Keratinocyte (primary cell): ENCODE data around the gene RSRC2.

Experiments
- CTCF ChIP-seq, 3 experiments: IDR thresholded peaks in 1 of 3; conservative IDR thresholded peaks in 1 of 3; optimal IDR thresholded peaks in 1 of 3; 2 replicates in 2 of 3; 3 replicates in 1 of 3; pipeline versions ENCODE3 to v1.5.1; 2011; ENCODE audit warnings: low read length in 3 of 3, mild to moderate bottlenecking in 3 of 3, moderate library complexity in 2 of 3, control low read depth in 1 of 3, inconsistent platforms in 1 of 3; ENCODE audit not compliant: insufficient read depth in 2 of 3; ENCODE audit errors: extremely low read depth in 1 of 3
- EZH2 ChIP-seq: IDR thresholded peaks from one replicate; pipeline ENCODE4 v1.6.1; 2012; ENCODE audit warnings: inconsistent platforms, mild to moderate bottlenecking, low read length, moderate library complexity

GRCh38 chr12:122499991-122500684, 26.6 kb downstream of the RSRC2 start:
- TF ChIP-seq CTCF (optimal IDR thresholded peaks at IDR 0.05 in 1 of 3, IDR thresholded peaks at IDR 0.05 in 1 of 3, conservative IDR thresholded peaks at IDR 0.05 in 1 of 3; ENCODE audit: extremely low read depth in 1 of 3, insufficient read depth in 2 of 3, low read length in 3 of 3) (no peak), EZH2 (no peak)
